ENCODE measurements around the gene MORC3. TPM values are rescaled to one million over a fixed set of nuclear protein-coding genes. Genes with fewer than 3 reads are reported as not detected.

Gene MORC3
- total and polyA plus RNA-seq, 9 of the 15 experiments (the other 6 are each of a cell fraction or from before 2014, with no cell fraction given) = 12.7 to 53.7 (median 36.0) TPM

DNA sequence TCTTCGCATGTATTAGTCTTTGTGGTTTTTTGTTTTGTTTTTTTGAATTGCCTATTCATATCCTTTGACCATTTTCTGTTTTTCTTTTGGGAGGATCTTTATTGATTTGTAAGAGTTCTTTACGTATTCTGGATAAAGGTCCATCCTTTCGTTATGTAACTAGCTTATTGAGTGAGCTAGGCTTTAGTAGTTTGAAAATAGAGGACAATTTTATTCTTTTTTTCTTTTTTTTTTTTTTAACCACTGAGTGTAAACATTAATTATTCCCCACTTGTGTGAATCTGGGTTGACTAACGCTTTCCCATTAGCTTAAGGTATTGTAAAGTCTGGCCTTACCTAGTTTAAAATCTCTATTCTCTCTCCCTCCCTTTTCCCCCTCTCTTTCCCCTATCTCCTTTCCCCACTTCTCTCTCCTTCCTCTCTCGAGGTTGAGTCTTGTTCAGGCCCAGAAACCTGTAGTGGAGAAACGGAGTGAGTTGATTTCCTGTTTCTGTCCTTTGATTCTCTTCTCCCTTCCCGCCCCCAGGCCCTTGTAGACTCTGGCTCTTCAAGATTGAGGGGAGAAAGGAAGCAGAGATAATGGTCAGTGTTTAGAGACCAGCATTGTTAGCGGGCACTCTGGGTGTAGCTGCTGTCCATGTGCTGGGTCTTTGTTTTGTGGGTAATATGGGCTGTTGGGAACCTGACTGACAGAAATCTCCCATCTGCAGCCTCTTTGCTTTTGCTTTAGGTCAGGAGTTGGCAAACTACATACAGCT lies 1.5 kb downstream of the MORC3 start (continued):
- TF ChIP-seq CUX1 (CRISPR knock-in tag; IDR thresholded peaks at IDR 0.05) = no peak
- no peak for TF ChIP-seq CCNT2 (IDR thresholded peaks at IDR 0.05; ENCODE audit: borderline replicate concordance, extremely low read depth, insufficient read length, low read depth, low read length)
- TF ChIP-seq ZBED1 (IDR thresholded peaks at IDR 0.05) = no peak
- TF ChIP-seq ZNF124 (CRISPR knock-in tag; IDR thresholded peaks at IDR 0.05) = no peak
- TF ChIP-seq, protein P1, sequence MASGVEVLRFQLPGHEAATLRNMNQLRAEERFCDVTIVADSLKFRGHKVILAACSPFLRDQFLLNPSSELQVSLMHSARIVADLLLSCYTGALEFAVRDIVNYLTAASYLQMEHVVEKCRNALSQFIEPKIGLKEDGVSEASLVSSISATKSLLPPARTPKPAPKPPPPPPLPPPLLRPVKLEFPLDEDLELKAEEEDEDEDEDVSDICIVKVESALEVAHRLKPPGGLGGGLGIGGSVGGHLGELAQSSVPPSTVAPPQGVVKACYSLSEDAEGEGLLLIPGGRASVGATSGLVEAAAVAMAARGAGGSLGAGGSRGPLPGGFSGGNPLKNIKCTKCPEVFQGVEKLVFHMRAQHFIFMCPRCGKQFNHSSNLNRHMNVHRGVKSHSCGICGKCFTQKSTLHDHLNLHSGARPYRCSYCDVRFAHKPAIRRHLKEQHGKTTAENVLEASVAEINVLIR (CRISPR knock-in tag; IDR thresholded peaks at IDR 0.05) = no peak
- peak; percentile 87 for TF ChIP-seq HLTF (IDR thresholded peaks at IDR 0.05)
- peak; percentile 53 for TF ChIP-seq RBM39 (optimal IDR thresholded peaks at IDR 0.05; ENCODE audit: low read depth, low read length)
- TF ChIP-seq, protein P2, sequence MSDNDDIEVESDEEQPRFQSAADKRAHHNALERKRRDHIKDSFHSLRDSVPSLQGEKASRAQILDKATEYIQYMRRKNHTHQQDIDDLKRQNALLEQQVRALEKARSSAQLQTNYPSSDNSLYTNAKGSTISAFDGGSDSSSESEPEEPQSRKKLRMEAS (CRISPR knock-in tag; IDR thresholded peaks at IDR 0.05) = 0 out of 2 replicates have a peak, but pooled peaks have one; percentile 12
- no peak for TF ChIP-seq SRSF3 (IDR thresholded peaks at IDR 0.05; ENCODE audit: insufficient read depth, low read length)
- TF ChIP-seq, protein P3, sequence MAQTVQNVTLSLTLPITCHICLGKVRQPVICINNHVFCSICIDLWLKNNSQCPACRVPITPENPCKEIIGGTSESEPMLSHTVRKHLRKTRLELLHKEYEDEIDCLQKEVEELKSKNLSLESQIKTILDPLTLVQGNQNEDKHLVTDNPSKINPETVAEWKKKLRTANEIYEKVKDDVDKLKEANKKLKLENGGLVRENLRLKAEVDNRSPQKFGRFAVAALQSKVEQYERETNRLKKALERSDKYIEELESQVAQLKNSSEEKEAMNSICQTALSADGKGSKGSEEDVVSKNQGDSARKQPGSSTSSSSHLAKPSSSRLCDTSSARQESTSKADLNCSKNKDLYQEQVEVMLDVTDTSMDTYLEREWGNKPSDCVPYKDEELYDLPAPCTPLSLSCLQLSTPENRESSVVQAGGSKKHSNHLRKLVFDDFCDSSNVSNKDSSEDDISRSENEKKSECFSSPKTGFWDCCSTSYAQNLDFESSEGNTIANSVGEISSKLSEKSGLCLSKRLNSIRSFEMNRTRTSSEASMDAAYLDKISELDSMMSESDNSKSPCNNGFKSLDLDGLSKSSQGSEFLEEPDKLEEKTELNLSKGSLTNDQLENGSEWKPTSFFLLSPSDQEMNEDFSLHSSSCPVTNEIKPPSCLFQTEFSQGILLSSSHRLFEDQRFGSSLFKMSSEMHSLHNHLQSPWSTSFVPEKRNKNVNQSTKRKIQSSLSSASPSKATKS (CRISPR knock-in tag; IDR thresholded peaks at IDR 0.05) = no peak
- TF ChIP-seq CHD2 (IDR thresholded peaks at IDR 0.05; ENCODE audit: low read depth, low read length) = no peak
- peak; percentile 67; the same call in 1 of the 2 replicates for TF ChIP-seq MIER1 (IDR thresholded peaks at IDR 0.05; ENCODE audit: low read depth)
- TF ChIP-seq FOXA3 (CRISPR knock-in tag; conservative IDR thresholded peaks at IDR 0.05 in 1 of 2, IDR thresholded peaks at IDR 0.05 in 1 of 2) = no peak
- no peak for TF ChIP-seq ZNF561 (CRISPR knock-in tag; conservative IDR thresholded peaks at IDR 0.05)
- 0 out of 2 replicates have a peak, but pooled peaks have one; percentile 58 for TF ChIP-seq LARP7 (IDR thresholded peaks at IDR 0.05)
- TF ChIP-seq HSF4 (CRISPR knock-in tag; IDR thresholded peaks at IDR 0.05; ENCODE audit: borderline replicate concordance) = no peak
- TF ChIP-seq ZNF444 (CRISPR knock-in tag; IDR thresholded peaks at IDR 0.05) = no peak
- TF ChIP-seq PCBP1 (IDR thresholded peaks at IDR 0.05; ENCODE audit: low read depth, low read length, poor library complexity, severe bottlenecking) = no peak
- no peak for TF ChIP-seq RBM14 (IDR thresholded peaks at IDR 0.05; ENCODE audit: borderline replicate concordance, insufficient read depth, low read depth, low read length)
